ENCODE data around the gene ZNF18. TPM values are rescaled to one million over a fixed set of nuclear protein-coding genes. Genes with fewer than 3 reads are reported as not detected.

ZNF18 gene
- total and polyA plus RNA-seq, 2 experiments from 2014 or later = 5.9 to 9.8 TPM

GRCh38 chr17:11953924-11954323 lies 43.4 kb downstream of the ZNF18 start (continued):
- TF ChIP-seq REST (IDR thresholded peaks at IDR 0.05; ENCODE audit: unreplicated experiment) (no peak), EZH2phosphoT487 (IDR thresholded peaks at IDR 0.05; ENCODE audit: unreplicated experiment) (no peak), CREB1 (CRISPR knock-in tag; IDR thresholded peaks at IDR 0.05; ENCODE audit: low read depth) (no peak), ZNF114 (CRISPR knock-in tag; IDR thresholded peaks at IDR 0.05) (no peak), POLR2AphosphoS5 (IDR thresholded peaks at IDR 0.05; ENCODE audit: low read depth) (no peak), CTCF (conservative IDR thresholded peaks at IDR 0.05; ENCODE audit: low read depth in 2 of 2) (no peak), JUNB (IDR thresholded peaks at IDR 0.05; ENCODE audit: unreplicated experiment) (no peak), ETS1 (IDR thresholded peaks at IDR 0.05) (no peak)

- peaks cover 68% of the 10 kb centered on the region for H3K9me3 Mint-ChIP-seq
- H4K20me1 ChIP-seq (replicated peaks; ENCODE audit: insufficient read depth) = no peaks in the 10 kb centered on the region
- DNase-seq (ENCODE audit: low spot score) = no peak
- no peaks in the 10 kb centered on the region for H3K79me2 ChIP-seq (replicated peaks; ENCODE audit: insufficient read depth)
- H3K27me3 ChIP-seq (ENCODE audit: insufficient read depth) = no peaks in the 10 kb centered on the region
- no peak overlapping the region for H3K4me3 Mint-ChIP-seq
- H3K4me2 ChIP-seq = no peak overlapping the region
- H3K4me3 ChIP-seq = no peak overlapping the region
- H2AFZ ChIP-seq = no peak overlapping the region
- ATAC-seq = no peak
- H3F3A ChIP-seq (replicated peaks; ENCODE audit: low read depth) = no peaks in the 10 kb centered on the region
- H3K27me3 Mint-ChIP-seq (ENCODE audit: insufficient read depth, low read depth, poor library complexity) = no peaks in the 10 kb centered on the region
- no peaks in the 10 kb centered on the region; the same call in 1 of the 2 replicates for H3K4me1 ChIP-seq (ENCODE audit: insufficient read depth)
- H3K27ac Mint-ChIP-seq = no peak overlapping the region
- H3K27ac ChIP-seq (ENCODE audit: low read depth) = no peak overlapping the region
- no peaks in the 10 kb centered on the region for H3K36me3 ChIP-seq (ENCODE audit: insufficient read depth)
- no peaks in the 10 kb centered on the region for H3K4me1 Mint-ChIP-seq
- peaks cover 20% of the 10 kb centered on the region; the same call in 1 of the 3 replicates for H3K36me3 Mint-ChIP-seq (ENCODE audit: low read depth)
- no peaks in the 10 kb centered on the region for H3K9me2 ChIP-seq (ENCODE audit: insufficient read depth)
- TF ChIP-seq ZNF331 (CRISPR knock-in tag; IDR thresholded peaks at IDR 0.05; ENCODE audit: low read depth) = no peak
- TF ChIP-seq ETS1 (IDR thresholded peaks at IDR 0.05) = no peak
- TF ChIP-seq JUNB (IDR thresholded peaks at IDR 0.05; ENCODE audit: unreplicated experiment) = no peak
- no peak for TF ChIP-seq CTCF (conservative IDR thresholded peaks at IDR 0.05; ENCODE audit: low read depth in 2 of 2)
- no peak for TF ChIP-seq ZNF114 (CRISPR knock-in tag; IDR thresholded peaks at IDR 0.05)
These were observed 44.7 kb downstream of the ZNF18 start for GRCh38 chr17:11952610-11953009.

Data from GM23338 (cell line).